Activated CD8-positive, alpha-beta memory T cell treated with anti-CD3 and anti-CD28 coated beads, Interleukin-2, amount 50 U/mL, for 48 hours (primary cell): Measurements from ENCODE around the gene ARF1.
A peak's percentile ranks its signal among the peaks of the same experiment; 100 is the strongest.
"Not testable (repeated sequence)": the region's sequence is repeated elsewhere in the genome, so short reads cannot be mapped to it uniquely, and the experiment has no call there.

Experiments used
- DNase-seq: peaks from one replicate; pipeline ENCODE4 v3.0.0-alpha.2; 2020

Gene ARF1

DNA sequence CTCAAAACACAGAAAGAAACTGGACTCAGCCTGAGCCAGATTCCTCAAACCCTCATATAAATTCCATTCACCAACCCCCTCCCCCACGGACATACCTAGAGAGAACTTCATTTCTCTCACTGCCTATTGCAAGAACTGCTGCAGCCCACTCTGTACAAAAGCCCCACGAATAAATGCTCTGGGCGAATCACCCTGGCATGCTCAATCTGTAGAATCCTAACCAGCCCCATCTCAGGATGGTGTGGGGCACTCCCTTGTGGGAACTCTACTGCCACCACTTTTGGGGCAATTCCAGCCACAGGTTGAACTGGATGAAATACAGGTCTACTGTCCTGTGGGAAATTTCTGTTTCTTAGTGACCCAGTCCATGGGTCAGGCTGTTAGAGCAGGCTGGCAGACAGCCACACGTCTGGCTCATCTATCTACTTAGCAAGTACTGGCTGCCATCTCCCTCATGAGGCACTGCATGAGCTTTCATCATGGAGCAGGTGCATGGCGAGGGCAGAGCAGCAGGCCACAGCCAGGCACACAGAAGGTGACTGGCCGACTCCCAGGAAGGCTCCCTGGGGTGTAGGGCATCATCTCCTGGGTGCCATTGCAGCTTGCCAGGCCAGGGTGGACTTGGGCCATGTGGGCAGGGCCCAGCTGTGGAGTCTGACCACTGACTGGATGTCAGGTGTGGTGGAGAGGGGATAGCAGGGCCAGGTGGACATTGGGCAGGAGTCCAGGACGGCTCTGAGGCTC lies 22.2 kb downstream of the ARF1 start:
- DNase-seq: no peak

DNA sequence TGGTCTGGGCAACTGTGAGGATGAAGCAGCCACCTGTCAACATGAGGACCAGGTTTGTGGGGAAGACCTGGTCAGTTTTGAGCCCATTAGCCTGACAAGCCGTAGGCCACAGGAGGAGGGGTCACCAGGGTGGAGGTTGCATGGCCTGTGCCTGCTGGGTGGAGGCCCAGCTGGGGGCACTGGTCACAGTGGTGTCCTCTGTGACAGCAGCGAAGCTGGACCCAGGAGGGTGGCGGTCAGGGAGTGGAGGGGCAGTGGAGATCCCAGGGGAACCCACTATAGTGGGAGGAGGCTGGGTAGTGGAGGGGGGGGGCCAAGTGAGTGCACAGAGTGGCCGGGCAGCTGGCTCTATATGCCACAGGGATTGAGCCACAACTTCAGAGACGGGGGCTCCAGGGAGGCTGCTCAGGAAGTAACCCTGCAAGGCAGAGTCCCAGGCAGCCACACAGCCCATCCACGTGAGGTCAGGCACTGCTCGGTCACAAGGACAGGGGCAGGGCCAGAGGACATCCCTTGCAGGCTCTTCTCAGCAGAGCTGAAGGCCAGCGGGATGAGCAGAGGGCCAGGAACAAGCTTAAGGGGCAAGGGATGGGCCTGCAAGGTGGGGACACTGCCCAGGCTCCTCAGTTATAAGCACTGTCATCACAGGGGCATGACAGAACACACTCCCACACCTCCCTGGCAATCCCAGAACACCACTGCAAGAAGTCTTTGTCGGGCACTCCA lies 22.9 kb downstream of the ARF1 start:
- DNase-seq: no peak

DNA sequence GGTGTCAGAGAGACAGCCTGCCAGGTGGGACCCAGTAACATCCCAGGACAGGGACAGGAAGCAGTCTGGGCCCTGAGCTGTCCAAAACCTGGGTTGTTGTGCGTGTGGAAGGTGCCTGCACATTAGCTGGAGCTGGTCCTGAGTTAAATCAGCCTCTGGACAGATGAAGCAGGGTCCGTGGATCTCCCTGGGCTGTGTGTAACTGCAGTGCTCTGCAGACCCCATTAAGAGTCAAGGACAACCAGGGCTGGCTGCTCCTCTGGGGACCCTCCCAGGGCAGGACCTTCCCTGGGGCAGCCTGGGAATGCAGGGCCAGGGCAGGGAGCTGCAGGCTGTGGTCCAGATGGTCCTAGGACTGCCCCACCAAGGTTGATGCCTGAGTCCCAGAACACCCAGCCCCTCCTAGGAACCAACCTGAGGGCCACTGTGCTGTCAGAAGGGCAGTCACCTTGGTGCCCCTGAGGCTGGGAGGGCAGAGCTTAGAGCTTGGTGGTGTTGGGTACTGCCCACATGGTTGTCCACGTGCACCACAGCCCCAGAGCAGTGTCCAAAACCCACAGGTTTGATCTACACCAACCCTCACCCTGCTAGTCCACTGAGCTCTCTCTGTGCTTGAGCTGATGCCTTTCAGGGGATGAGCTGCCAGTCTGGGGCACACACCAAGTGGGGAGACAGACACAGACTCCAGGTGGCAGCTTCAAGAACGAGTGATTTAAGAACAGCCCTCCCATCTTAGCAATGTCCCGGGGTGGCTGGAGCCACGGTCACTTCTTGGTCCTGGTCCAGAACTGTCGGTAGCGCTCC lies 23.7 kb downstream of the ARF1 start:
- no peak for DNase-seq

DNA sequence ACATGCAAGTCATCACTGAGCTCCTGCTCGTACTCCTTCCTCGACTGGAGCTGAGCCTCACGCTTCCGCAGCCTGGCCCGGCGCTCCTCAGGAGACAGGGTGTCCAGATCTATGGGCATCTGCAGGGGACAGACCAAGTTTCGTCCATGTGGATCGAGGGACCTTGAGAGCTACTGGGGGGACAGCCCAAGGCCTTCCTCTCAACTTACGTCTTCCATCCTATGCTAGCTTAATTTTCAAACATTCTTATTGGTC lies 24.2 kb downstream of the ARF1 start:
- no peak for DNase-seq

DNA sequence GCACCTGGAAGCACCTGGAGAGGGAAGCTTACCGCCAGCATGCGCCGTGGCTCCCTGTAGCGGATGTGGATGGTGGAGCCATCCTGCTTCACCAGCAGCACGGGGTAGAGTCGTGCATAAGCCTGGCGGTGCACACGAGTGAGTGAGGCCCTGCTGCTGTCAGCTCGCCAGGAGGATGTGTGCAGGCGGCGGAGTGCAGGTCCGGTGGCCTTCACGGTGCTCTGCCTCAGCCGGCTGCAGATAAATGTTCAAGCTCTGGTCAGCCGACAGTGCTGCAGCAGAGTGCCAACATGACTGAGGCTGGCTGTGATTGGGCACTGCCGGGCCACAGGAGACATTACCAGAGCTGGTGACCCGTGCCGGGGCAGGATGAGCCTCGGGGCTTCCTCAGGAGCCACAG lies 25.1 kb downstream of the ARF1 start:
- no peak for DNase-seq

DNA sequence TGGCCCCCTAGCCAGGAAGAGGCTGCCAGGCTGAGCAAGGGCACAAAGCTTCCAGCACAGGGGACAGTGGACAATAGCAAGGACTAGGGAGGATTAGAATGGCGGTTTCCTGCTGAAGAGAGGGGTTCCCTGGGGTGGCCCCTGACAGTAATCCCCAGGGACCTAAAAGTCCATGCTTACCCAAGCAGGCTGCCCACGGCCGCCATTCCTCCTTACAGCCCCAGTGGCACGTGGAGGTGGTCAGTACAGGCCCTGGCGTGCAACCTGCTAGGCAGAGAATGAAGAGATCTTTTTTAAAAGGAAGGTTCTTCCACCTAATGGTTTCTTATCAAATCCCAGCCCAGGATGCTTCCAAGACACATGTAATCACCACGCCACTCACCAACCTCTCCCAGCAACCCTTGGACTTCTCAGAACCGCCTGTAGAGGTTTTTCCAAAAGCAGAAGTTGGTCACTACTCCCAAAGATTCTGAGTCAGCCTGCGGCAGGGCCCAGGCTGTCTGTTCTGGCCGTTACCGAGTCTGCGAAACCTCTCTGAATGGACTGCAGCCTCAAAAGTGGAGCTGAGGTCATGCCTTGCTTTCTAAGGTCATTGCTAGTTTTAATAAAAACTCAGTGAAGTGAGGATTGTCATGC lies 25.7 kb downstream of the ARF1 start:
- DNase-seq: no peak

DNA sequence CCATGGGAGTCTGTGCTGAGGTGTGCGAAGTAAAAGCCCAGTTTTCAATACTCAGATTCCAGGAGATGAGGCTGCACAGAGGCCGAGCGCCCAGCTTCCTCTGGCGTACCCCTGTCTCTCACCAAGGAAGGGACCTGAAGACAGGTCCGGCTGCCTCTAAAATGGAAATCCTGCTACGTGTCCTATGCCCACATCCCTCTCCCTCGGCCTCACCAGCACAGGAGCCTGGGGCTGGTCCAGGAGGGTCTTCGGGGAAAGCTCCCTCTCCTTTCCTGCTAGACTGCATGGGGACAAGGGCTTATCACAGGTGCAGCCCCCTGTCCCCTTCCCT lies 26.2 kb downstream of the ARF1 start:
- no peak for DNase-seq

DNA sequence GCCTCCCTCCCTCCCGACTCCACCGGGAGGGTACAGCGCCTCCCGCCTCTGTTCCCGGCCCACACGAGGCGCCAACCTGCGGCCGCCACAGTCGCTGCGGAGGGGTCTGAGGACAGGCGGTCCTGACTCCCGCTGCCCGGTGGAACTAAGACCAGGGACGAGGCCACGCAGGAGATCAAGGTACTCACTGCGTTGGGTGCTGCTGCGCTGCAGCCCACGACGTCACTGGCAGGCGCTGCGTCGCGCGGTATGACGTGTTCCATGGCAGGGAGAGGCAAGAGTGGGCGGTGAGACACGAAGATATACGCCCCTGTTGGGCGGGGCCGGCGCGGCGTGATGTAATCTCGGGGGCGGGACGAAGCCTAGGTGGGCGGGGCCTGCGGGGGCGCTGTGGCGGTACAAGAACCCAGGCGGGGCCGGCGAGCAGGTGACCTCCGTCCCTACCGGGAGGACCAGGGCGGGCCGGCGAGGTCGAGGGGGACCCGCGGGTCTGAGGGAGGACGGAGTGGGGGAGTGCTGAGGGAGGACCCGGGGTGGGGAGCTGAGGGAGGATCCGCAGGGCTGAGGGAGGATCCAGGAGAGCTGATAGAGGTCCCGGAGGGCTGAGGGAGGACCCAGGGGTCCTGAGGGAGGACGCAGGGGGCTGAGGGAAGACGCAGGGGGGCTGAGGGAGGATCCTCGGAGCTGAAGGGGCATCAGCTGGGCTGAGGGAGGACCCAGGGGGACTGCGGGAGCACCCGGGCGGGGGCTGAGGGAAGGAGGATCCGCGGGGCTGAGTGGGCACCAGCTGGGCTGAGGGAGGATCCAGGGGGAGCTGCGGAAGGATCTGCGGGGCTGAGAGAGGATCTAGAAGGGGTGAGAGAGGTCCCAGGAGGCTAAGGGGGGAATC lies 26.8 kb downstream of the ARF1 start, which contains the start of gene MRPL55:
Gene MRPL55 (minus strand): TSS at position 227 of the 889 bp plus-strand sequence. CDS start 1,039 bp downstream, outside the sequence.
- DNase-seq: peak; percentile 100

DNA sequence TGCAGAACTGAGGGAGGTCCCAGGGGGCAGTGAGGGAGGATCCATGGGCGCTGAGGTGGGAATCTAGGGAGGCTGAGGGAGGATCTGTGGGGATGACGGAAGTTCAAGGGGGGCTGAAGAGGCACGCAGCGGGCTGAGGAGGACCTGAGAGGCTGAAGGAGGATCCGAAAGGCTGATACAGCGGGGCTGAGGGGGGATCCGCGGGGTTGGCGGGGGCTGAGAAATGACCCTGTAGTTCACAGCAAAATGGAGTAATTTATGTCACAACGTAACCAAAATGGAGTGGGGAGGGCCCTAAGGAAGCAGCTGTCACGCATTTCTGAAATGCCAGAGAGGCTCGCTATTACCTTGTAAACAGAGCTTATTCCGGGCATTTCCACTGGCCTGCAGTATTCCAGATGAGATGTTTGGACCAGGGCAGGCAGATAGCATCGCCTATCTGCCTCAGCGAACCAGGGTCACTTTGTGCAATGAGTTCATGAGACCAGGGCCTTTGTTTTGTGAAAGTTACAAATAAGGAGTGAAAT lies 27.5 kb downstream of the ARF1 start:
- DNase-seq: no peak

DNA sequence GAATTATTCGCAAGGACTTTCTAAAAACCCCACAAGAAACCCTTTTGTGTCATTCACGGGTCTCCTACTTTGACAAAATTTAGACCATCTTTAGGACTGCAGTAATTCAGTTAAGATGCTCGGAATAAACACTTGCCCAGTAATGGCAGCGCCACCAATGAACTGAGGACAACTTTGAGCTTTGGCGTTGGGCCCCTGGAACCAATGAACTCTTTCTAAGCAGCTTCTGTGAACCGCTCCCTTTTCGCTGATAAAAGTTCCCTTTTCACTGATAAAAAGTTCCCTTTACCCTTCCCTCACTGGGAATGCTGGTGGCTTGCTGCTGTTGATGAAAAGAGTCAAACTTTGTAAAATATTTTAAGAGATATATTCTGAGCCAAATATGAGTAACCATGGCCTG lies 28.0 kb downstream of the ARF1 start:
- no peak for DNase-seq

DNA sequence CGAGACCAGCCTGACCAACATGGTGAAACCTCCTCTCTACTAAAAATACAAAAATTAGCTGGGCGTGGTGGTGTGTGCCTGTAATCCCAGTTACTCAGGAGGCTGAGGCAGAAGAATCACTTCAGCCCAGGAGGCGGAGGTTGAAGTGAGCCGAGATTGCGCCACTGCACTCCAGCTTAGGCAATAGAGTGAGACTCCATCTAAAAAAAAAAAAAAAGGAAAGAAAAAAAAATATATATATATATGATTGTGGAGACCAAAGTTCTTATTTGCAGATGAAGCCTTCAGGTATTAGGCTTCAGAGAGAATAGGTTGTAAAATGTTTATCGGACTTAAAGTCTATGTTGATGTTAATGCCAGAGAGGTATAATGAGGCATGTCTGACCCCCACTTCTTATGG lies 28.8 kb downstream of the ARF1 start:
- not testable (repeated sequence) for DNase-seq

DNA sequence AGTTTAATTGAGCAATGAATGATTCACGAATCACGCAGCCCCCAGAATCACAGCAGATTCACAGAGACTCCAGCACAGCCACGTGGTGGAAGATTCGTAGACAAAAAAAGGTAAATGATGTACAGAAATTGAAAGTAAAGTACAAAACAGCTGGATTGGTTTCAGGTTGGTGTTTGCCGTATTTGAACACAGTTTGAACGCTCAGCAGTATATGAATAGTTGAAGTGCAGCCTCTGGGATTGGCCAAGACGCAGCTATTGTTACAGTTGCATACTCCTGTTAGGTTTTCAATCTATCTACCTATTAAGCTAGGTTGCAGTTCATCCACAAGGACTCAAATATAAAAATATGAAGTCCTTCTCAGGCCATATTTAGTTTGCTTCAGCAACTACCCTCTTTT lies 29.7 kb downstream of the ARF1 start:
- no peak for DNase-seq

DNA sequence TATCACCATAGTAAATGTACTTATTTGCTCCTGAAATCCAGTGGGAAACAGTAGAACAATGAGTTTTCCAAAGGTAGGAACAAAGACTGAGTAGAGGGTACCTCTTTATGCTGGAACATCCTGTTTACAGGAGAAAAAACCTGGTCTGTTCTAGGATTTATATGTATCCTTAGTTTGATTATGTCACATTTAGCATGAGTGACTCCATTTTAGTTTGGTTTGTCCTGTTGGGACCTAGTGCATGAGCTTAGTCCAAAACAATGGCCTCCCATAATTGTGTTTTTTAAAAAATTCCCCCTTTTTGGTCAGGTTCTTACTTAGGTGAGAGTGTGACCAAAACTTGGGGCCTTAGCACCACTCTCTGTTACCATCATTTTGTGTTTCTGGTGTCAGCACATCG lies 30.1 kb downstream of the ARF1 start:
- DNase-seq: no peak

DNA sequence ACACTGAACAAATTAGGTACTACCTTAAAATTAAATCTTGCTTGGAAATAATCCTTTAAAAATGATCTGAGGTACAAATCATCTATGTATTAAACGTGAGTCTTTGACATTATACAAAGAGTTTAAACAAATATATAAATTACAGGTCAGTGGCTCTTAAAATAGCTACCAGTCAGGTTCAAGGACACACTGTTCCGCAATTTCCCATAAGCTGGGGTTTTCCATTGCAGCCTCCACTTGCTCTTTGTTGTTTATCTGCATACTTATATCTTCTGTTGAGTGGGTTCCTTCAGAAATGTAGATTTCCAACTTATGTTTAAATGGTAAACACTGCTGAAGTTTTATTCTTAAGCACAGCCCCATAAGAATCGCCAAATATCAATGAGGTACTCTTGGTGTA lies 32.3 kb downstream of the ARF1 start:
- no peak for DNase-seq

DNA sequence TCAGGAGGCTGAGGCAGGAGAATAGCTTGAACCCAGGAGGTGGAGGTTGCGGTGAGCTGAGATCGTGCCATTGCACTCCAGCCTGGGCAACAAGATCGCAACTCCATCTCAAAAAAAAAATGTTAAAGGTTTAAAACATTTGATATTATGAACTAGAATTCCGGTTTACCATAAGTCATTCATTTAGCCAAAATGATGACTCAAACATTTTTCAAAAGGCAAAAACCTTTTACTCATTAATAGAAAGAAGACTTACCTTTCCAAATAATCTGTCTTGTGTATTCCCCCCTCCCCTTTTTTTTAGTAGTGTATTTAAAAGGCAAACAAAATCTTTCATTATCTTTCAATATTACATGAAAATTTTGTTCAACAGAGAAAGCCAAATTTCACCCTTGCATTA lies 34.8 kb downstream of the ARF1 start:
- no peak for DNase-seq

DNA sequence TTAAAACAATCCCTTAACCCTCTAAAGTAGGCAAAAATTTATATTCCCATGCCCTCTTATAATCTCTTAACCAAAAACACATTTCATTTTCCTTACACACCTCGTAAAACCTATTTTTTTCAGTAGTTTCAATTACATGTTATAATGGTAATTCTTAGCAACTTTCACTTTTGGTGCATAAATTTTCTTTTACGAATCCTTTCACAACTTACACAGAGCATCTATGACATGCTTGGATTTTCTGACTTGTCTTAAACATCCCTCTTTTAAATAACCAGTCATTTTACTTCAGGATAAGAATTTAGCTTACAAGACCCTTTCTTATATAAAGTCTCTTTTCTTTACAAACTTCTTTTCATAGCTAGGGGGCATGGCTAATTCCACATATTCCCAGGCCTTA lies 35.5 kb downstream of the ARF1 start:
- no peak for DNase-seq

DNA sequence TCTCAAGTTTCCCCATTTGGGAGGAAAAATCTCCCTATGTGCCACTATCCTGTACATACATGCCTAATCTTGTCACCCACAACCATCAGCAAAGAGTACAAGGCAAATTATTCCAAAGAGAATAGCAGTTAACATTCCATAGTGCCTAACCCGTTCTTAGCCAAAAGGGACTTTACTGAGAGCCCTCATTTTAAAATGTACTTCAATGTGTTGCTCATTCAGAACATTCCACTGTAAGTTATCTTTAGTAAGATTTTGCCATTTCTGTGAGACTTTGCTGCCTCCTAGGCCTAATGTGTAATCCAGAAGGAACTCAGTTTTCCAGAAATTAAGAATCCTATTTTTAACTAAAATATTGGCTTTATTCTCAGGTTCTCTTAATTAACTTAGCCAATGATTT lies 37.8 kb downstream of the ARF1 start:
- no peak for DNase-seq

DNA sequence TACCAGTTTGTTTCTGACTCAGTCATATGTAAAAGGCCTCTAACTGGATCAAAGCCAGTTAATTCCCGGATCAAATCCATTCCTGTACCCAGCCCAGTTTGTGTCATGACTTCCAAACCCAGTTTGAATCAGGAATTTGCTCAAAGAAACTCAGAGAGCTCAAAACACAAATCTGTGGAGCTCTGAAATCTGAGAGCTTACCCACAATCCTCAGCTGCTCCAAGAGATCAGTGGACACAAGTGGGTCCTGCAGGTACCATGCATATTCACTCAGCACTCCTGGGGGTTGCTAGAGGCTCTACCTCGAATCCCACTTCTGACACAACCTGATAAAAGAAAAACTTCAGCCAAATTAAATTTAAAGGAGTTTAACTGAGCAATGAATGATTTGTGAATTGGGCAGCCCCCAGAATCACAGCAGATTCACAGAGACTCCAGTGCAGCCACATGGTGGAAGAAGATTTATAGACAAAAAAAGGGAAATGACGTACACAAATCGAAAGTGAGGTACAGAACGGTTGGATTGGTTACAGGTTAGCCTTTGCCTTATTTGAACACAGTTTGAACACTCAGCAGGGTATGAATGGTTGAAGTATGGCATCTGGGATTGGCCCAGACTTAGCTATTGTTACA lies 38.5 kb downstream of the ARF1 start:
- DNase-seq: no peak

DNA sequence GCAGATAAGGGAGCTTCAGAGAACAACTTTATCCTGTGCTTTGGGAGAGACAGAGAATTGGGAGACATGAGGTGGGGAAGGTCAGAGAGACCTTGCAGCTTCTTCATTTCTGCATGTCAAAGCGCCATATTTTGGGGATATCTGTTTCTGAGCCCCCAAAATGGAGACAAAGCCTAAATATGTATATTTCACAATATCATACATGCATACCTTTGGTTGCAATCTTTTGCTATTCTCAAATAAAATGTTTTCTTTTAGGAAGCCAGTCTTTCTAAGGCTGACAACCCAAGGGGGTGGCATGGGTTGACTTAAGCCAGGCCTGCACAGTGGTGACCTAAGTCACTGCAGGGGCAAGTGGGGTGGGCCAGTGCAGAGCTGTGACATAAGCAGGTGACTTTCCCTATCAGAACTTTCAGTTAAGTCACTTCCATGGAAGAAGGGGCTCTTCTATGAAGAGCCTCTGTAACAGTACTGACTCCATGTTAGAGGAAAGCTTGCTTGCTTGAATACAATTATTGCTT lies 40.5 kb downstream of the ARF1 start:
- no peak for DNase-seq

DNA sequence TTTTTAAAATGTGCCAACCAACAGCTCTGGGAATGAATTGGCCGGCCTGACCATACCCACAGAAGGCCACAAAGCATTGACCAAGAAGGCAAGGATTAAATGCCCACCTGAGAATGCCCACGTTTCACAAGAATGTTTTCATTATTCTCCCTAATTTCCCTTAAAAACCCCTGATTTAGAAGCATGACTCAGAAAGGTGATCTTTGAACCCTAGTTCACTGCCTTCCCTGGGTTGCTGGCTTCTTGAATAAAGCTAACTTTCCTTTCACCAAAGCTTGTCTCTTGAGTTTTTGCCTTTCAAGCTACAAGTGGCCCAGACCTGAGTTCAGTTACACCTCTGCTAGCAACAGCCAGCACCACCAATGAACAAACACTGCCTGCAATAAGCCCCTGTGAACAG lies 41.0 kb downstream of the ARF1 start:
- DNase-seq: no peak

DNA sequence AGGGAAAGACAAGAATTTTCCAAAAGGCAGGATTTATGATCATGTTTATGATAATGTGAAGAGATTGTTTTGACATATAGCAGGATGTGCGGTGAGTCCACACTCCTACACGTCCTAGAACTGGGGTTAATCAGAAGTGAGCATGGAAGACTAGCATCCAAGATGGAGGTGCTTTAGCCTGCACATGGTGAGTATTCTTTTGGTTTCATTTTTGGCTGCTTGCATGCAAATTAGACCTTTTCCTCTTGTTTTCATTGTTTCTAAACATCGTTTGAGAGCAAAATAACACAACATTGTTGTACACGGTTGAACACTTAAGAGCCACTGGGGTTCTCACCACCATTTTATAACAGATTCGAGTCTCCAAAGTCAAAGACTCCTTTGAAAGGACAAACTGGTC lies 42.7 kb downstream of the ARF1 start:
- DNase-seq: no peak

DNA sequence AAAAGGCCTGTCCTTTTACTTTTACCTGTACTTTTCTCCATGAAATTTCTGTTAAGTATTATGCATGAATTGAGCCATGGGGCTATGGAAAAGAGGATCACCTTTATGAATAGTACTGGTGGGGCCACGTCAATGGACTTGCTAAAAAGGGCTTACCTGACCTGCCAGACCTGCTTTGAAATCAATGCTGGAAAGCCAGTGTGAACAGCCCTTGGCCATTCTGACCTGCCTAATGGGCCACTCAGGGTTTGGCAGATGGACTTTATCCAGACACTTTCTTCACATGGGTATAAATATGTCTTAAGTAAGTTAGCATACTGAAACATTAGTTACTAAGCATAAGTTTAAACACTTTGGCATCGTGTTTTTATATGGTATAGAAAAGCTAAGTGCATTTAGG lies 49.3 kb downstream of the ARF1 start:
- DNase-seq: no peak
